Stimulated activated CD4-positive, alpha-beta T cell treated with anti-CD3 and anti-CD28 coated beads, Interleukin-1b, Interleukin-23, amount 100 ng/mL, for 48 hours (primary cell): ENCODE data around the gene FEZ2.

Source experiments
- DNase-seq: peaks from one replicate; pipeline ENCODE4 v3.0.0-alpha.2; 2020

Gene FEZ2

GRCh38 chr2:36586672-36587071 lies 11.3 kb downstream of the FEZ2 start:
- DNase-seq: no peak

GRCh38 chr2:36584148-36584794 lies 13.7 kb downstream of the FEZ2 start:
- DNase-seq: no peak

- no peak for DNase-seq
Measured at GRCh38 chr2:36582951-36583350, 15.0 kb downstream of the FEZ2 start.

GRCh38 chr2:36582538-36582937 lies 15.4 kb downstream of the FEZ2 start:
- DNase-seq: no peak

- no peak for DNase-seq
Measured at GRCh38 chr2:36579297-36579664, 18.7 kb downstream of the FEZ2 start.

GRCh38 chr2:36578343-36579296 lies 19.3 kb downstream of the FEZ2 start:
- no peak for DNase-seq

GRCh38 chr2:36577884-36578283 lies 20.1 kb downstream of the FEZ2 start:
- DNase-seq: no peak

- no peak for DNase-seq
Measured at GRCh38 chr2:36574560-36574959, 23.4 kb downstream of the FEZ2 start.

- no peak for DNase-seq
Measured at GRCh38 chr2:36573165-36573564, 24.8 kb downstream of the FEZ2 start.

- no peak for DNase-seq
Measured at GRCh38 chr2:36572719-36573059, 25.3 kb downstream of the FEZ2 start.

- DNase-seq: no peak
Measured at GRCh38 chr2:36572054-36572718, 25.8 kb downstream of the FEZ2 start.

- no peak for DNase-seq
Measured at GRCh38 chr2:36570416-36570815, 27.6 kb downstream of the FEZ2 start.

- DNase-seq: no peak
Measured at GRCh38 chr2:36569267-36569856, 28.6 kb downstream of the FEZ2 start.

GRCh38 chr2:36568516-36569246 lies 29.3 kb downstream of the FEZ2 start:
- DNase-seq: no peak

GRCh38 chr2:36567711-36568408 lies 30.1 kb downstream of the FEZ2 start:
- no peak for DNase-seq

- DNase-seq: no peak
Measured at GRCh38 chr2:36566887-36567286, 31.1 kb downstream of the FEZ2 start.

GRCh38 chr2:36565712-36566111 lies 32.3 kb downstream of the FEZ2 start:
- no peak for DNase-seq

- no peak for DNase-seq
Measured at GRCh38 chr2:36564377-36564930, 33.5 kb downstream of the FEZ2 start.

GRCh38 chr2:36562973-36563532 lies 34.9 kb downstream of the FEZ2 start:
- no peak for DNase-seq

- no peak for DNase-seq
Measured at GRCh38 chr2:36562240-36562639, 35.7 kb downstream of the FEZ2 start.

- DNase-seq: no peak
Measured at GRCh38 chr2:36561237-36561944, 36.6 kb downstream of the FEZ2 start.
